ENCODE results near the gene KIF26B.

KIF26B gene

DNA sequence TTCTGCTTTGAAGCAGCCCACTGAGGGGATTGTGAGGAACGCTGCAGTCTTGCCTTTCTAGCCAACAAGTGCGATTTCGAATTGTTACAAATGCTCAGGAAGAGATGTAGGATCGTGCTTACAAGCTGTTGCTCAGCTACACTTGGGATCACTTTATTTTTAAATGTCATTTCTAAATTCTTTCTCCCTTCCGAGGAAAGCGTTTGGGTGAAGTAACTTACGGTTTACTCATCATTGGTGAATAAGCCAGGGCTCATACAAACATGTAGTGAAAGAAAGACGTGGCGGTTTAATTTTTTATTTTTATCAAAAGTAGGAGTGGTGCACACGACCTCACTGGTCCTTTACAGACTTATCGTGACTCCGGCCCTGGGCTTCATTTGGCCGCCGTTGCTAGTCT lies 386.6 kb downstream of the KIF26B start:
- H3K36me3 ChIP-seq (ENCODE audit: control insufficient read depth, insufficient read depth, low read length, severe bottlenecking): no peaks in the 10 kb centered on the region
- H3K9ac ChIP-seq (ENCODE audit: low read length): no peak overlapping the region
- DNase-seq (ENCODE audit: low read depth): no peak
- no peaks in the 10 kb centered on the region for H3K27me3 ChIP-seq (replicated peaks; ENCODE audit: control insufficient read depth, insufficient read depth, low read length)
- H3K4me1 ChIP-seq (ENCODE audit: control insufficient read depth, insufficient read depth, low read length): no peaks in the 10 kb centered on the region
- no peaks in the 10 kb centered on the region for H3K9me3 ChIP-seq (ENCODE audit: control insufficient read depth, low read length)
- no peak overlapping the region for H3K4me3 ChIP-seq (ENCODE audit: low read length)

DNA sequence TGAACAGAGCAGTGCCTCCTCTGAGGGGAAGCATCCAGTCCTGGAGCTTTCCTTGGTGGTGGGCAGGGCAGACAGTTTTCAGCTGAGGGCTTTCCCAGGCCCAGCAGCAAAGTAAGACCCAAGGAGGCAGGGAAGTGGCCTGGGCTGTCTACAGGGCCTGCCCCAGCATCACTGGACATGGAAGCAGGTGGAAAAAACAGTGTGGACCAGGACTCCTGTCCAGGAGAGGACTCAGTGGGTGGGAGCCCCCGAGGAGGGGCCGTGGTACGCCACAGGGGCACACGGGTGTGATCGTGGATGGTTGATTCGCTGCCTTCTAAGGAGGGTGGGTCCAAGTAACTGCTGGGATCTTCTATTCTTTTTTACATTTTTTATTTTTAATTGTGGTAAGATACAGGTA lies 387.6 kb downstream of the KIF26B start:
- H3K9me3 ChIP-seq (ENCODE audit: control insufficient read depth, low read length): no peaks in the 10 kb centered on the region
- no peaks in the 10 kb centered on the region for H3K36me3 ChIP-seq (ENCODE audit: control insufficient read depth, insufficient read depth, low read length, severe bottlenecking)
- DNase-seq (ENCODE audit: low read depth): no peak
- H3K4me3 ChIP-seq (ENCODE audit: low read length): no peak overlapping the region
- H3K9ac ChIP-seq (ENCODE audit: low read length): no peak overlapping the region
- H3K4me1 ChIP-seq (ENCODE audit: control insufficient read depth, insufficient read depth, low read length): no peaks in the 10 kb centered on the region
- no peaks in the 10 kb centered on the region for H3K27me3 ChIP-seq (replicated peaks; ENCODE audit: control insufficient read depth, insufficient read depth, low read length)

DNA sequence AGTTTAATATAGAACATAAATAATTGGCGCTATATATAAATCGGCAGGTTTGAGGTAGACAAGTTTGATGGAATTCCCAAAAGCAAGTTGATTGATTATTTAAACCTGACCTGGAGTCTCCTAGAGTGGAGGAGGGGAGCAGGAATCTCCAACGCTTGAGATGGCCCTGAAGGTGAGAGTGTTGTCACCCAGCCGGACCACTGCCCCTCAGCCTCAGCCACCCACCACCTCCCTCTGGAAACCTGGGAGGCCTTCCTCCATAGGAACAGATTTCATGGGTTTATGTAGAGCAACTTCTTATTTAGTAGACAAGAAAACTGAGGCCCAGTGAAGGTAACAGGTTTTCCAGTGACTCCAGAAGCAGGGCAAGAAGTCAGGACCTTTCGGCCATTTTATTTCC lies 389.5 kb downstream of the KIF26B start:
- no peaks in the 10 kb centered on the region for H3K36me3 ChIP-seq (ENCODE audit: control insufficient read depth, insufficient read depth, low read length, severe bottlenecking)
- H3K9me3 ChIP-seq (ENCODE audit: control insufficient read depth, low read length): no peaks in the 10 kb centered on the region
- H3K4me1 ChIP-seq (ENCODE audit: control insufficient read depth, insufficient read depth, low read length): no peaks in the 10 kb centered on the region
- peaks cover 3% of the 10 kb centered on the region for H3K27me3 ChIP-seq (replicated peaks; ENCODE audit: control insufficient read depth, insufficient read depth, low read length)
- no peak overlapping the region for H3K4me3 ChIP-seq (ENCODE audit: low read length)
- DNase-seq (ENCODE audit: low read depth): no peak
- H3K9ac ChIP-seq (ENCODE audit: low read length): no peak overlapping the region

DNA sequence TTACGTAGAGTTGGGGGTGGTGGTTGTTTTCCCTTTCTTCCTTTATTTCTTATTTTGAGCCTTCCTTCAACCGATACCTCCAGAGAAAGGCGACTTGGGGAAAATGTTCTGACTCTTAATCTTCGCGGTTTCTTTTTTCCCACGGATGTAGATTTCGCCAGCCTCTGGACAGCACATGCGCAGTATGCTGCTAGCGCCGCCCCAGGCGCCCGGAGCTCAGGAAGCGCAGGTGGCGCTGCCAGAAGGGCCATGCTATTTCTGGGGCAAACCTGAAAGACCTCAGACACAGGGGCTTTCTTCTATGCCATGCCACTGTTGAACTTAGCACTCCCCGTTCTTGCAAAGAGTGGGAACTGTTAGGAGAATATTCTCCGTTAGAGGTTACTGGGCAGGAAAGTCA lies 392.1 kb downstream of the KIF26B start:
- H3K4me1 ChIP-seq (ENCODE audit: control insufficient read depth, insufficient read depth, low read length): no peaks in the 10 kb centered on the region
- H3K27me3 ChIP-seq (replicated peaks; ENCODE audit: control insufficient read depth, insufficient read depth, low read length): peaks cover 7% of the 10 kb centered on the region
- no peaks in the 10 kb centered on the region for H3K36me3 ChIP-seq (ENCODE audit: control insufficient read depth, insufficient read depth, low read length, severe bottlenecking)
- no peaks in the 10 kb centered on the region for H3K9me3 ChIP-seq (ENCODE audit: control insufficient read depth, low read length)
- no peak overlapping the region for H3K4me3 ChIP-seq (ENCODE audit: low read length)
- no peak for DNase-seq (ENCODE audit: low read depth)
- no peak overlapping the region for H3K9ac ChIP-seq (ENCODE audit: low read length)

DNA sequence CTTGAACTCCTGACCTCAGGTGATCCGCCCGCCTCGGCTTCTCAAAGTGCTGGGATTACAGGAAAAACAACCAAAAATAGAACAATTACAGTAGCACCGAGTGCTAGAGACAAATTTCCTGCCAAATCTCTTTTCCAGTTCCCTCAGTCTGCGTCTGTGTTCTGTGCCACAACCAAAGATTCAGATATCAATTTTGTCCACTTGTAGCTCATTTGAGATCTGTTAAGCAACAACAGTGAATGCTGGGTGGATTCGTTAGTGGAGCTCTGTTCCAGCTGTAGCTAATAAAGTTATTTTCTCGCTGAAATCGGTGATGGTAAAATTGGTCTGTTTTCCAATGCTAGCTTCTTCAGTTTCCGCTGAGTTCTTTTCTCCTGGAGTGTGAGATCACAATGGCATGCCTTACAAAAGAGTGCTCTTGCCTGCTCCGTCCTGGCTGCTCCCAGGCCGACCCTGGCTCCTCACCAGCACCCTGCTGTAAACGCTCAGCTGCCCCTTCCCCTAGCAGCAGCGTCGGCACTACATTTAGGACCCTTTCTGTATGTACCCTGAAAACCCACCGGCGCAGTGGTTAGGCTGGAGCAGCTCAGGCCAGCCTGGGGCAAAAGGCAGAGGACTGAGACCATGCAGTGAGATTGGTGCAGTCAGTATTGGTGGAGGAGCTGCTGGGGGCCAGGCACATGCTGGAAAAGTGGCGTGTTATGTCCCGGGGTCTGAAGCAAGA lies 395.4 kb downstream of the KIF26B start:
- Histone ChIP-seq H3K4me1 (ENCODE audit: control insufficient read depth, insufficient read depth, low read length) (no peaks in the 10 kb centered on the region), H3K9ac (ENCODE audit: low read length) (no peak overlapping the region), H3K36me3 (ENCODE audit: control insufficient read depth, insufficient read depth, low read length, severe bottlenecking) (no peaks in the 10 kb centered on the region), H3K4me3 (ENCODE audit: low read length) (no peak overlapping the region), H3K9me3 (ENCODE audit: control insufficient read depth, low read length) (peaks cover 3% of the 10 kb centered on the region), H3K27me3 (replicated peaks; ENCODE audit: control insufficient read depth, insufficient read depth, low read length) (peaks cover 18% of the 10 kb centered on the region)
- DNase-seq (ENCODE audit: low read depth): peak; percentile 4

DNA sequence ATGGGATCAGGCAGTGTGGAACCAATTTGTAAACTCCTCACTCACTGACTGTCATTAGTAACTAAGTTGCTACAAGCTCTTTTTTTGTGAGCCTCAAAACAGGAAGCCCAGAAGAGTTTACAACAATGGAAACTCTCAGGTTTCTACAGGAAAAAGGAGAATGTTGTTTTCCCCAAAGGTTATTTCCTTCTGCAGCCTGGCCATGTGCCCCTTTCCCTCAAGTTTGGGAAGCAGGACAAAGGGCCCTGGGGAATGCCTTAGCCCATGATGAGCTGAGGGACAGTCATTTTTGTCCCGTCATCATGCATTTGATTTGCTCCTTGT lies 395.9 kb downstream of the KIF26B start:
- Histone ChIP-seq H3K4me1 (ENCODE audit: control insufficient read depth, insufficient read depth, low read length) (no peaks in the 10 kb centered on the region), H3K27me3 (replicated peaks; ENCODE audit: control insufficient read depth, insufficient read depth, low read length) (peaks cover 18% of the 10 kb centered on the region), H3K9me3 (ENCODE audit: control insufficient read depth, low read length) (peaks cover 3% of the 10 kb centered on the region), H3K4me3 (ENCODE audit: low read length) (no peak overlapping the region), H3K9ac (ENCODE audit: low read length) (no peak overlapping the region), H3K36me3 (ENCODE audit: control insufficient read depth, insufficient read depth, low read length, severe bottlenecking) (no peaks in the 10 kb centered on the region)
- no peak for DNase-seq (ENCODE audit: low read depth)

DNA sequence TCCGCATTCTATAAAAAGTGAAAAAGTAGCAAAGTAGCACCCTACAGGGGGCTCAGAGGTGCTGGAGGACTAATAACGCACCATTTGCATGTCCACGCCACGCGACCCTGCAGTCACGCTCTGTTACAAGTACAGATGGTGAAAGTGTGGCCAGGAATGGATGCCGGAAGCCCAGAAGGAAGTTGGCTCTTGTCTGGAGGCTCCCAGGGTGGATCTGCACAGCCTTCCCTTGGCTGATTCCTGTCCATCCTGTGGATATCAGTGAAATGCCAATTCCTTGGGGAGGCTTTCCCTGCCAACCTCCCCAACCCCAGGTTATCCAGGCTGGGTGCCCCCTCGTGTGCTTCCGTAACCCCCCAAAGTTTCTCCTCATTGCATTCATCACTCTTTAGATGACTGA lies 396.8 kb downstream of the KIF26B start:
- H3K36me3 ChIP-seq (ENCODE audit: control insufficient read depth, insufficient read depth, low read length, severe bottlenecking): no peaks in the 10 kb centered on the region
- peaks cover 3% of the 10 kb centered on the region for H3K9me3 ChIP-seq (ENCODE audit: control insufficient read depth, low read length)
- H3K9ac ChIP-seq (ENCODE audit: low read length): no peak overlapping the region
- no peaks in the 10 kb centered on the region for H3K4me1 ChIP-seq (ENCODE audit: control insufficient read depth, insufficient read depth, low read length)
- DNase-seq (ENCODE audit: low read depth): no peak
- H3K4me3 ChIP-seq (ENCODE audit: low read length): no peak overlapping the region
- peaks cover 18% of the 10 kb centered on the region for H3K27me3 ChIP-seq (replicated peaks; ENCODE audit: control insufficient read depth, insufficient read depth, low read length)

DNA sequence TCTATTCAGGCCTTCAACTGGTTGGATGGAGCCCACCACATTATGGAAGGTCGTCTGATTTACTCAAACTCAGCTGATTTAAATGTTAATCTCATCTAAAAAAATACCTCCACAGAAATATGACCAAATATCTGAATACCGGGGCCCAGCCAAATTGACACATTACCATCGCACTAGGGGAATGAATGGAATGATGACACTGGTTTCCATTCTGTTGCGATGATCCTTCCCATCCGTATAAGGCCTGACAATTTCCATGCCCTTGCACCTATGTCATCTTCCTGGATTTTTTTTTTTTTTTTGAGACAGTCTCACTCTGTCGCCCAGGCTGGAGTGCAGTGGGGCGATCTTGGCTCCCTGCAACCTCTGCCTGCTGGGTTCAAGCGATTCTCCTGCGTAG lies 397.5 kb downstream of the KIF26B start:
- H3K9me3 ChIP-seq (ENCODE audit: control insufficient read depth, low read length): peaks cover 3% of the 10 kb centered on the region
- DNase-seq (ENCODE audit: low read depth): no peak
- H3K4me3 ChIP-seq (ENCODE audit: low read length): no peak overlapping the region

DNA sequence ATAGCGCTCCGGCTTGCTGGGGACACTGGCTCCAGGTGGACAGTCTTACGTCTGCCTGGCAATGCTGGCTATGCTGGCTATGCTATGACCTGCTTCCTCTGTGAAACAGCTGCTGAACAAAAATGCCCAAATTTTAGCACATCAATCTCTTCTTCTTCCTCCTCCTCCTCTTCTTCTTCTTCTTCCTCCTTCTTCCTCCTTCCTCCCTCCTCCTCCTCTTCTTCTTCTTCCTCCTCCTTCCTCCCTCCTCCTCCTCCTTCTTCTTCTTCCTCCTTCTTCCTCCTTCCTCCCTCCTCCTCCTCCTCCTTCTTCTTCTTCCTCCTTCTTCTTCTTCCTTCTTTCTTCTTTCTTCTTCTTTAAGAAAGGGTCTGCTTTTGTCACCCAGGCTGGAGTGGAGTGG lies 401.3 kb downstream of the KIF26B start:
- Histone ChIP-seq H3K4me1 (ENCODE audit: control insufficient read depth, insufficient read depth, low read length) (no peaks in the 10 kb centered on the region), H3K36me3 (ENCODE audit: control insufficient read depth, insufficient read depth, low read length, severe bottlenecking) (no peaks in the 10 kb centered on the region), H3K4me3 (ENCODE audit: low read length) (no peak overlapping the region), H3K9me3 (ENCODE audit: control insufficient read depth, low read length) (peaks cover 3% of the 10 kb centered on the region), H3K27me3 (replicated peaks; ENCODE audit: control insufficient read depth, insufficient read depth, low read length) (peaks cover 17% of the 10 kb centered on the region), H3K9ac (ENCODE audit: low read length) (no peak overlapping the region)
- no peak for DNase-seq (ENCODE audit: low read depth)

More for the DNA sequence above, 397.5 kb downstream of the KIF26B start:
- peaks cover 18% of the 10 kb centered on the region for H3K27me3 ChIP-seq (replicated peaks; ENCODE audit: control insufficient read depth, insufficient read depth, low read length)
- H3K9ac ChIP-seq (ENCODE audit: low read length): no peak overlapping the region
- H3K36me3 ChIP-seq (ENCODE audit: control insufficient read depth, insufficient read depth, low read length, severe bottlenecking): no peaks in the 10 kb centered on the region
- no peaks in the 10 kb centered on the region for H3K4me1 ChIP-seq (ENCODE audit: control insufficient read depth, insufficient read depth, low read length)

DNA sequence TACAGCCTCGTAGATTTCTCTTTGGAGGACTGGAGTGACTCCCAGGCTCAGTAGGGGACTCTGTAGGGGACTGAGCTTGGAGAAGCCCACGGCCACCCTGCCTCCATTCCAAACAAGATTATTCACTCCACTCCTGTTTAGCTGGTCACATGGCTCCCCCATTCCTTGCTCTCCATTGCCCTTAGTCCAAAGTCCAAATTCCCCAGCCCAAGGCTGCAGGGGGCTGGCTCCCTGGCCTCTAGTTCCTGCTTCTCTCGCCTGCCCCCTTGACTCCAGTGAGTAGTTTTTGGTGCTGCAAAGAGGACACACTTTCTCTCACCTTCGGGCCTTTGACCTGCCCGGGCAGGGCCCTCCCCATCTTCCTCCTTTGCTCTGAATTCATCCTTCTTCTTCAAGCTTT lies 403.3 kb downstream of the KIF26B start:
- Histone ChIP-seq H3K9me3 (ENCODE audit: control insufficient read depth, low read length) (peaks cover 3% of the 10 kb centered on the region), H3K4me1 (ENCODE audit: control insufficient read depth, insufficient read depth, low read length) (no peaks in the 10 kb centered on the region), H3K9ac (ENCODE audit: low read length) (no peak overlapping the region), H3K4me3 (ENCODE audit: low read length) (no peak overlapping the region), H3K36me3 (ENCODE audit: control insufficient read depth, insufficient read depth, low read length, severe bottlenecking) (no peaks in the 10 kb centered on the region), H3K27me3 (replicated peaks; ENCODE audit: control insufficient read depth, insufficient read depth, low read length) (peaks cover 23% of the 10 kb centered on the region)
- no peak for DNase-seq (ENCODE audit: low read depth)

DNA sequence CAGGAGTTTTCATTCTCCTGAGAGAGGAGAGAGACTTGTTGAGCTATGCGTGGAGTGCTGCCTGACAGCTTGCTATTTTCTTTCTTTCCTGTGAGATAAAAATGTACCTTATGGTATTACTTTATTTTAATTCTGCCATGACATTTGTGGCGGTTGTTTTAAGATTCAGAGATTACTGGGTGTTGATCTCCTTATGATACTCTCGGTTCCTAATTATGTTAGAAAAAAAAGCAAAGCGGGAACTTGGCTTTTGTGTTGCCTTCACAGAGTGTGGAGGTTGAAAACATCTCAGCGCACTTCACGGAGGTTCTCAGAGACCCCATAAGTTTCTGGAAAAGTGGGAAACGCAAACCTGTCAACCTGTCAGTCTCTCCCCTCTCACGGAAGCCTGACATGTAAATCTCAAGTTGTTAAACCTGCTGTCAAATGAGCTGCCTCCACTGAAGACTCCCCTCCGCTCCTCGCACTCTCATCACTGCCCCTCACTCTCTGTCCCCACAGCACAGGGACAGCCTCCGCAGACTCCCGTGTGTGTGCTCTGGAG lies 405.6 kb downstream of the KIF26B start:
- Histone ChIP-seq H3K9ac (ENCODE audit: low read length) (no peak overlapping the region), H3K9me3 (ENCODE audit: control insufficient read depth, low read length) (no peaks in the 10 kb centered on the region), H3K36me3 (ENCODE audit: control insufficient read depth, insufficient read depth, low read length, severe bottlenecking) (no peaks in the 10 kb centered on the region), H3K27me3 (replicated peaks; ENCODE audit: control insufficient read depth, insufficient read depth, low read length) (peaks cover 21% of the 10 kb centered on the region), H3K4me1 (ENCODE audit: control insufficient read depth, insufficient read depth, low read length) (no peaks in the 10 kb centered on the region), H3K4me3 (ENCODE audit: low read length) (no peak overlapping the region)
- no peak for DNase-seq (ENCODE audit: low read depth)

DNA sequence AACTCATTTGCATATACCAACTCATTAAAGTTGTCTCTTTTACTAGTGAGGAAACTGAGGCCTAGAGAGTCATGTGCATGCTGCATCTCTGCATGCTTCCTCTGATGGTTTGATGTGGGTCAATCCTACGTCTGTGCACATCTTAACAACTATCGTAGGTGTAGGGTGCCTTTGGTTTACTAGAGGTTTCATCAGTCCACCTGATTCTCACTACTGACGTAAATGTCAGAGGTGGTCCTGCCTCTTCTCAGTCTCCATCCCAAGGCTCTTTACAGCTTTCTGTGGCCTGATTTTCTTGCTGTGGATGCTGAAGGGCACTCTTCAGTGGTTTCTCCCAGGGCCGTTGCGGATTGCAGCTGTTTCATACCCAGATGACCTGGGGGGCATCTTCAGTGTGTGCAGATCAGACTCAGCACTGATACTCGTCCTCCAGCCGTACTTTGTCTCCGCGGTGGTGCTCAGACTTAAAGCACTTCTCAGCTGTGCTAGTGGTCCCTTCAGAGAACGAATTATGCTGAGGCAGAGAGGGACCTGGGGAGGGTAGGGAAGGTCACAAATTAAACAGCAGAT lies 407.0 kb downstream of the KIF26B start:
- Histone ChIP-seq H3K9me3 (ENCODE audit: control insufficient read depth, low read length) (no peaks in the 10 kb centered on the region), H3K4me3 (ENCODE audit: low read length) (no peak overlapping the region), H3K9ac (ENCODE audit: low read length) (no peak overlapping the region), H3K27me3 (replicated peaks; ENCODE audit: control insufficient read depth, insufficient read depth, low read length) (peaks cover 21% of the 10 kb centered on the region), H3K4me1 (ENCODE audit: control insufficient read depth, insufficient read depth, low read length) (no peaks in the 10 kb centered on the region), H3K36me3 (ENCODE audit: control insufficient read depth, insufficient read depth, low read length, severe bottlenecking) (no peaks in the 10 kb centered on the region)
- DNase-seq (ENCODE audit: low read depth): no peak
